Measurements from ENCODE around the gene STK35. TPM values are rescaled to one million over a fixed set of nuclear protein-coding genes. Genes with fewer than 3 reads are reported as not detected.

STK35 gene
- total RNA-seq, 2 experiments from 2014 or later, result 17.5 to 18.2 TPM

GRCh38 chr20:2089447-2089846 lies 12.2 kb upstream of the STK35 start:
- Mint-ChIP-seq H3K4me1 (peaks cover 2% of the 10 kb centered on the region), H3K36me3 (no peaks in the 10 kb centered on the region), H3K4me3 (no peak overlapping the region), H3K27me3 (peaks cover 49% of the 10 kb centered on the region), H3K9me3 (ENCODE audit: low read depth) (no peaks in the 10 kb centered on the region), H3K27ac (no peak overlapping the region)
- CTCF ChIA-PET, result no interaction called here
- ATAC-seq, result no peak
- DNase-seq, result no peak

GRCh38 chr20:2093159-2093781 lies 8.4 kb upstream of the STK35 start:
- Mint-ChIP-seq H3K27ac (no peak overlapping the region), H3K9me3 (ENCODE audit: low read depth) (no peaks in the 10 kb centered on the region), H3K4me3 (no peak overlapping the region), H3K36me3 (no peaks in the 10 kb centered on the region), H3K4me1 (peaks cover 2% of the 10 kb centered on the region), H3K27me3 (peaks cover 39% of the 10 kb centered on the region)
- CTCF ChIA-PET, result interaction anchor here (0.7 to 3.1 kb wide), 8 partner anchors 9 to 128 kb away, joined by 3 to 20 read pairs (median 4); partner anchors contain the start of gene STK35
- DNase-seq (peak; percentile 52), ATAC-seq (no peak)

- Mint-ChIP-seq H3K4me3 (no peak overlapping the region), H3K36me3 (no peaks in the 10 kb centered on the region), H3K27ac (no peak overlapping the region), H3K4me1 (peaks cover 2% of the 10 kb centered on the region), H3K9me3 (ENCODE audit: low read depth) (no peaks in the 10 kb centered on the region), H3K27me3 (peaks cover 32% of the 10 kb centered on the region)
- no peak for ATAC-seq
- DNase-seq, result no peak
- CTCF ChIA-PET, result interaction anchor here (0.6 to 3.1 kb wide), 8 partner anchors 9 to 129 kb away, joined by 3 to 20 read pairs (median 4); partner anchors contain the start of gene STK35
Measured at GRCh38 chr20:2093883-2094282, 7.7 kb upstream of the STK35 start.

- Mint-ChIP-seq H3K9me3 (ENCODE audit: low read depth) (no peaks in the 10 kb centered on the region), H3K4me1 (peaks cover 37% of the 10 kb centered on the region), H3K36me3 (peaks cover 15% of the 10 kb centered on the region), H3K4me3 (peak overlapping the region; percentile 82), H3K27me3 (no peaks in the 10 kb centered on the region), H3K27ac (peak overlapping the region; percentile 100)
- CTCF ChIA-PET, result interaction anchor here (1.1 to 3.5 kb wide), 4 partner anchors 9 to 333 kb away, joined by 3 to 20 read pairs (median 7); no protein-coding TSS in a partner anchor
- peak; percentile 82 for ATAC-seq
- peak; percentile 93 for DNase-seq
Measured at GRCh38 chr20:2101865-2102584, 398 bp downstream of the STK35 start.

GRCh38 chr20:2102585-2103460 lies 1.2 kb downstream of the STK35 start:
- peak overlapping the region; percentile 82 for H3K4me3 Mint-ChIP-seq
- H3K4me1 Mint-ChIP-seq, result peaks cover 39% of the 10 kb centered on the region
- no peaks in the 10 kb centered on the region for H3K27me3 Mint-ChIP-seq
- peak overlapping the region; percentile 100 for H3K27ac Mint-ChIP-seq
- peak; percentile 66 for ATAC-seq
- no peaks in the 10 kb centered on the region for H3K9me3 Mint-ChIP-seq (ENCODE audit: low read depth)
- DNase-seq, result peak; percentile 90
- CTCF ChIA-PET, result interaction anchor here (0.8 to 3.5 kb wide), 8 partner anchors 9 to 419 kb away, joined by 3 to 20 read pairs (median 5); no protein-coding TSS in a partner anchor
- peaks cover 15% of the 10 kb centered on the region for H3K36me3 Mint-ChIP-seq

- Mint-ChIP-seq H3K4me3 (peak overlapping the region; percentile 82), H3K4me1 (peaks cover 39% of the 10 kb centered on the region), H3K27me3 (no peaks in the 10 kb centered on the region), H3K27ac (peak overlapping the region; percentile 85), H3K9me3 (ENCODE audit: low read depth) (no peaks in the 10 kb centered on the region), H3K36me3 (peaks cover 15% of the 10 kb centered on the region)
- ATAC-seq, result no peak
- CTCF ChIA-PET, result interaction anchor here (0.8 to 3.5 kb wide), 8 partner anchors 9 to 418 kb away, joined by 3 to 20 read pairs (median 5); no protein-coding TSS in a partner anchor
- DNase-seq, result no peak
Measured at GRCh38 chr20:2103461-2104153, 2.0 kb downstream of the STK35 start.

GRCh38 chr20:2104236-2104635 lies 2.6 kb downstream of the STK35 start:
- Mint-ChIP-seq H3K4me1 (peaks cover 43% of the 10 kb centered on the region), H3K36me3 (peaks cover 16% of the 10 kb centered on the region), H3K9me3 (ENCODE audit: low read depth) (no peaks in the 10 kb centered on the region), H3K27me3 (no peaks in the 10 kb centered on the region), H3K4me3 (peak overlapping the region; percentile 82), H3K27ac (no peak overlapping the region)
- CTCF ChIA-PET, result interaction anchor here (0.8 to 3.5 kb wide), 5 partner anchors 11 to 138 kb away, joined by 3 to 20 read pairs (median 9); no protein-coding TSS in a partner anchor
- ATAC-seq, result no peak
- DNase-seq, result no peak

- Mint-ChIP-seq H3K9me3 (ENCODE audit: low read depth) (no peaks in the 10 kb centered on the region), H3K36me3 (peaks cover 18% of the 10 kb centered on the region), H3K27me3 (no peaks in the 10 kb centered on the region), H3K27ac (no peak overlapping the region), H3K4me1 (peaks cover 56% of the 10 kb centered on the region), H3K4me3 (no peak overlapping the region)
- CTCF ChIA-PET, result interaction anchor here (1.2 kb wide), 1 partner anchor 15 kb away, joined by 4 read pairs; no protein-coding TSS in a partner anchor
- no peak for DNase-seq
- no peak for ATAC-seq
Measured at GRCh38 chr20:2108498-2108897, 6.9 kb downstream of the STK35 start.

- H3K9me3 Mint-ChIP-seq (ENCODE audit: low read depth), result no peaks in the 10 kb centered on the region
- DNase-seq (no peak), ATAC-seq (no peak)
- no peaks in the 10 kb centered on the region for H3K27me3 Mint-ChIP-seq
- CTCF ChIA-PET, result interaction anchor here (1.2 kb wide), 1 partner anchor 15 kb away, joined by 4 read pairs; no protein-coding TSS in a partner anchor
- peaks cover 18% of the 10 kb centered on the region for H3K36me3 Mint-ChIP-seq
- peaks cover 55% of the 10 kb centered on the region for H3K4me1 Mint-ChIP-seq
- no peak overlapping the region for H3K4me3 Mint-ChIP-seq
- H3K27ac Mint-ChIP-seq, result no peak overlapping the region
Measured at GRCh38 chr20:2108987-2109386, 7.4 kb downstream of the STK35 start.

GRCh38 chr20:2109425-2110210 lies 8.0 kb downstream of the STK35 start:
- H3K4me1 Mint-ChIP-seq, result peaks cover 54% of the 10 kb centered on the region
- CTCF ChIA-PET, result interaction anchor here (0.7 to 1.2 kb wide), 2 partner anchors 16 to 103 kb away, joined by 3 to 4 read pairs; no protein-coding TSS in a partner anchor
- H3K27me3 Mint-ChIP-seq, result no peaks in the 10 kb centered on the region
- no peaks in the 10 kb centered on the region for H3K9me3 Mint-ChIP-seq (ENCODE audit: low read depth)
- no peak overlapping the region for H3K27ac Mint-ChIP-seq
- DNase-seq (no peak), ATAC-seq (no peak)
- H3K4me3 Mint-ChIP-seq, result no peak overlapping the region
- H3K36me3 Mint-ChIP-seq, result peaks cover 18% of the 10 kb centered on the region

GRCh38 chr20:2112910-2113309 lies 11.3 kb downstream of the STK35 start:
- Mint-ChIP-seq H3K27ac (no peak overlapping the region), H3K36me3 (peaks cover 17% of the 10 kb centered on the region), H3K9me3 (ENCODE audit: low read depth) (no peaks in the 10 kb centered on the region), H3K4me3 (no peak overlapping the region), H3K4me1 (peaks cover 40% of the 10 kb centered on the region), H3K27me3 (no peaks in the 10 kb centered on the region)
- CTCF ChIA-PET, result interaction anchor here (1.4 kb wide), 1 partner anchor 9 kb away, joined by 3 read pairs; no protein-coding TSS in a partner anchor
- DNase-seq (no peak), ATAC-seq (no peak)
